SK-N-SH treated with all-trans-retinoic acid at 6 μM for 48 hours (cell line): ENCODE measurements around the gene TMEM161A.

Experiments
- ATAC-seq: fragments of 200-7000 bp; cut with Tn5 transposase; 3 replicates; pipeline ENCODE4 v1.9.1; 2020; ENCODE audit warnings: mild to moderate bottlenecking, moderate library complexity
- BACH2 ChIP-seq: fragments of 250-450 bp; sonication (Bioruptor Pico); IDR thresholded peaks from 2 replicates; pipeline ENCODE4 v1.9.0; 2021; ENCODE audit warnings: mild to moderate bottlenecking, borderline replicate concordance
- ESRRG ChIP-seq: fragments of 250-450 bp; sonication (Bioruptor Pico); IDR thresholded peaks from 2 replicates; pipeline ENCODE4 v1.6.1; 2021; ENCODE audit warnings: mild to moderate bottlenecking
- GLIS3 ChIP-seq: fragments of 250-450 bp; sonication (Bioruptor Pico); IDR thresholded peaks from 2 replicates; pipeline ENCODE4 v1.5.0; 2020; ENCODE audit warnings: mild to moderate bottlenecking, moderate library complexity
- ISL1 ChIP-seq: fragments of 250-450 bp; sonication (Bioruptor Pico); IDR thresholded peaks from 2 replicates; pipeline ENCODE4 v2.1.2; 2022; ENCODE audit warnings: mild to moderate bottlenecking, moderate library complexity
- OSR1 ChIP-seq: fragments of 250-450 bp; sonication (Bioruptor Pico); IDR thresholded peaks from 2 replicates; pipeline ENCODE4 v1.8.0; 2022; ENCODE audit warnings: moderate library complexity, mild to moderate bottlenecking, inconsistent platforms
- PPARA ChIP-seq: fragments of 250-450 bp; sonication (Bioruptor Pico); IDR thresholded peaks from 2 replicates; pipeline ENCODE4 v1.5.0; 2020; ENCODE audit warnings: mild to moderate bottlenecking, borderline replicate concordance
- SNAI2 ChIP-seq: fragments of 250-450 bp; sonication (Bioruptor Pico); IDR thresholded peaks from 2 replicates; pipeline ENCODE4 v1.5.0; 2020; ENCODE audit warnings: mild to moderate bottlenecking, moderate library complexity
- TCF4 ChIP-seq: fragments of 250-450 bp; sonication (Bioruptor Pico); IDR thresholded peaks from 2 replicates; pipeline ENCODE4 v1.8.0; 2021; ENCODE audit warnings: mild to moderate bottlenecking, moderate library complexity, borderline replicate concordance
- TOX ChIP-seq: fragments of 250-450 bp; sonication (Bioruptor Pico); IDR thresholded peaks from 2 replicates; pipeline ENCODE4 v1.8.0; 2021; ENCODE audit warnings: mild to moderate bottlenecking, moderate library complexity, borderline replicate concordance
- ZC3H10 ChIP-seq: fragments of 250-450 bp; sonication (Bioruptor Pico); IDR thresholded peaks from 2 replicates; pipeline ENCODE4 v1.5.1; 2021; ENCODE audit warnings: mild to moderate bottlenecking, moderate library complexity
- ZFP3 ChIP-seq: fragments of 250-450 bp; sonication (Bioruptor Pico); IDR thresholded peaks from 2 replicates; pipeline ENCODE4 v1.5.0; 2020; ENCODE audit warnings: mild to moderate bottlenecking, moderate library complexity
- ZFP30 ChIP-seq: fragments of 450-650 bp; formaldehyde crosslinking; IDR thresholded peaks from 2 replicates; pipeline ENCODE4 v1.5.0; 2022; ENCODE audit warnings: mild to moderate bottlenecking, moderate library complexity
- ZNF565 ChIP-seq: fragments of 450-650 bp; formaldehyde crosslinking; conservative IDR thresholded peaks from 2 replicates; pipeline ENCODE4 v1.5.0; 2020; ENCODE audit warnings: low read depth, mild to moderate bottlenecking, moderate library complexity
- ZNF70 ChIP-seq: fragments of 450-650 bp; formaldehyde crosslinking; IDR thresholded peaks from 2 replicates; pipeline ENCODE4 v1.5.0; 2020; ENCODE audit warnings: mild to moderate bottlenecking, moderate library complexity
- ZNF8 ChIP-seq: fragments of 450-650 bp; formaldehyde crosslinking; IDR thresholded peaks from 2 replicates; pipeline ENCODE4 v1.5.0; 2020; ENCODE audit warnings: mild to moderate bottlenecking, moderate library complexity
- TF ChIP-seq, protein P1 (sequence below): fragments of 250-450 bp; sonication (Bioruptor Pico); IDR thresholded peaks from 2 replicates; pipeline ENCODE4 v1.8.0; 2021; ENCODE audit warnings: low read depth, mild to moderate bottlenecking, moderate library complexity, borderline replicate concordance
- TF ChIP-seq, protein P2 (sequence below): fragments of 250-450 bp; sonication (Bioruptor Pico); IDR thresholded peaks from 2 replicates; pipeline ENCODE4 v1.5.0; 2020; ENCODE audit warnings: mild to moderate bottlenecking, moderate library complexity
- TF ChIP-seq, protein P3 (sequence below): fragments of 250-450 bp; sonication (Bioruptor Pico); IDR thresholded peaks from 2 replicates; pipeline ENCODE4 v1.8.0; 2020; ENCODE audit warnings: mild to moderate bottlenecking, moderate library complexity, borderline replicate concordance
- TF ChIP-seq, protein P4 (sequence below): fragments of 250-450 bp; sonication (Bioruptor Pico); IDR thresholded peaks from 2 replicates; pipeline ENCODE4 v1.5.1; 2021; ENCODE audit warnings: mild to moderate bottlenecking, moderate library complexity
- TF ChIP-seq, protein P5 (sequence below): fragments of 250-450 bp; sonication (Bioruptor Pico); IDR thresholded peaks from 2 replicates; pipeline ENCODE4 v1.5.1; 2020; ENCODE audit warnings: low read depth, mild to moderate bottlenecking, moderate library complexity

Gene TMEM161A

DNA sequence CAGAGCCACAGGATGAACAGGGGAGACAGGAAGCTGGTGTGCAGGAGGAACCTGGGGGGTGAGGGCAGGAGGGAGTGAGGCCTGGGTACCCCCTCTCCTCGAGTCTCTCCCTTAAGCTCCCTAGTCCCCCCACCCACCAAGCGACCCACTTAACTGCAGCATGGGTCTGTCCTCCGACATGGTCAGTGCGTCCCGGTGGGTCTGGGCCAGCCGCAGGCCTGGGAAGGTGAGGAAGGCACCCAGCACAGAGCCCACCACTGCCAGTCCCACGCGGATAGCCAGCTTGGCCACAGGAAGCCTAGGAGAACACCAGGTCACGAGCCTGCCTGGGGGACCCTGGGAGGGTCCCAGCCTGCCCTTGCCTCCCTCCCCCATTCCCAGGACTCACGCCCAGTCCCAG is 16.9 kb downstream of the TMEM161A start (continued):
- TF ChIP-seq, protein P1, sequence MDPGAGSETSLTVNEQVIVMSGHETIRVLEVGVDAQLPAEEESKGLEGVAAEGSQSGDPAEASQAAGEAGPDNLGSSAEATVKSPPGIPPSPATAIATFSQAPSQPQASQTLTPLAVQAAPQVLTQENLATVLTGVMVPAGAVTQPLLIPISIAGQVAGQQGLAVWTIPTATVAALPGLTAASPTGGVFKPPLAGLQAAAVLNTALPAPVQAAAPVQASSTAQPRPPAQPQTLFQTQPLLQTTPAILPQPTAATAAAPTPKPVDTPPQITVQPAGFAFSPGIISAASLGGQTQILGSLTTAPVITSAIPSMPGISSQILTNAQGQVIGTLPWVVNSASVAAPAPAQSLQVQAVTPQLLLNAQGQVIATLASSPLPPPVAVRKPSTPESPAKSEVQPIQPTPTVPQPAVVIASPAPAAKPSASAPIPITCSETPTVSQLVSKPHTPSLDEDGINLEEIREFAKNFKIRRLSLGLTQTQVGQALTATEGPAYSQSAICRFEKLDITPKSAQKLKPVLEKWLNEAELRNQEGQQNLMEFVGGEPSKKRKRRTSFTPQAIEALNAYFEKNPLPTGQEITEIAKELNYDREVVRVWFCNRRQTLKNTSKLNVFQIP (CRISPR knock-in tag): no peak
- no peak for TF ChIP-seq ISL1
- no peak for TF ChIP-seq ZNF8 (CRISPR knock-in tag)
- no peak for TF ChIP-seq GLIS3 (CRISPR knock-in tag)

DNA sequence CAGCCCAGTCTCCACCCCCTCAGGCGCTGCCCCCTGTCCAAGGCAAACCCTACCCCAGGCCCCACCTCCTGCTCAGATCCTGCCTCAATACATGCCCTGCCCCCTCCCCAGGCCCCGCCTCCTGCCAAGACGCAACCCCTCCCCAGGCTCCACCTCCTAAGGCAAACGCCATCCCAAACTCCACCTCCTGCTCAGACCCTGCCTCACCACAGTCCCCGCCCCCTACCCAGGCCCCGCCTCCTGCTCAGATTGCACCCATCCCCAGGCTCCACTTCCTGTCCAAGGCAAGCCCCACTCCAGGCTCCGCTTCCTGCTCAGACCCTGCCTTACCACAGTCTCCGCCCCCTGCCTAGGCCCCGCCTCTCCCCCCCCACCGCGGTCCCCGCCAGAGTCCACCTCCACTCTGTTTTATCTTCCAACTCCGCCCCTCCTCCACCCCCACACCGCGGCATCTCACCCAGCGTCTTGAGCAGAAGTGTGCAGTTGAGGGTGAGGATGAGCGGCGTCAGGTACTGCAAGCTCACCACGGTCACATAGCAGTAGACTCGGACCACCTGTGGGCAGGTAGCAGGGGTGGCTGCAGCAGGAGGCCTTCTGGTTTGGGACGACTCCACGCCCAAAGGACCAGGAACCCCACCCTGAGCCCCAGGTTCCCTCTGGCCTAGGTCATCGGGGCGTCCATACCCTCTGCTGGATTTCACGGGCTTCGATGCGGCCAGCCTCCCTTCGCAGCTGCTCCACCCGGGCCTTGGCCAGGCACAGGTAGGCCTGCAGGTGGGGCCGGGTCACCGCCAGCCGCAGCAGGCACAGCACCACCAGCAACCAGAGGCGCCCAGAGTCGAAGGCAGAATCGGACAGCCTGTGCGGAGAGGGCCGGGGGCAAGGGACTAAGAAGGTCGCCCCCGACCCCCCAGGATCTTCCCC is 17.7 kb downstream of the TMEM161A start:
- peak; percentile 35 for ATAC-seq
- TF ChIP-seq ESRRG (CRISPR knock-in tag): no peak
- TF ChIP-seq, protein P2, sequence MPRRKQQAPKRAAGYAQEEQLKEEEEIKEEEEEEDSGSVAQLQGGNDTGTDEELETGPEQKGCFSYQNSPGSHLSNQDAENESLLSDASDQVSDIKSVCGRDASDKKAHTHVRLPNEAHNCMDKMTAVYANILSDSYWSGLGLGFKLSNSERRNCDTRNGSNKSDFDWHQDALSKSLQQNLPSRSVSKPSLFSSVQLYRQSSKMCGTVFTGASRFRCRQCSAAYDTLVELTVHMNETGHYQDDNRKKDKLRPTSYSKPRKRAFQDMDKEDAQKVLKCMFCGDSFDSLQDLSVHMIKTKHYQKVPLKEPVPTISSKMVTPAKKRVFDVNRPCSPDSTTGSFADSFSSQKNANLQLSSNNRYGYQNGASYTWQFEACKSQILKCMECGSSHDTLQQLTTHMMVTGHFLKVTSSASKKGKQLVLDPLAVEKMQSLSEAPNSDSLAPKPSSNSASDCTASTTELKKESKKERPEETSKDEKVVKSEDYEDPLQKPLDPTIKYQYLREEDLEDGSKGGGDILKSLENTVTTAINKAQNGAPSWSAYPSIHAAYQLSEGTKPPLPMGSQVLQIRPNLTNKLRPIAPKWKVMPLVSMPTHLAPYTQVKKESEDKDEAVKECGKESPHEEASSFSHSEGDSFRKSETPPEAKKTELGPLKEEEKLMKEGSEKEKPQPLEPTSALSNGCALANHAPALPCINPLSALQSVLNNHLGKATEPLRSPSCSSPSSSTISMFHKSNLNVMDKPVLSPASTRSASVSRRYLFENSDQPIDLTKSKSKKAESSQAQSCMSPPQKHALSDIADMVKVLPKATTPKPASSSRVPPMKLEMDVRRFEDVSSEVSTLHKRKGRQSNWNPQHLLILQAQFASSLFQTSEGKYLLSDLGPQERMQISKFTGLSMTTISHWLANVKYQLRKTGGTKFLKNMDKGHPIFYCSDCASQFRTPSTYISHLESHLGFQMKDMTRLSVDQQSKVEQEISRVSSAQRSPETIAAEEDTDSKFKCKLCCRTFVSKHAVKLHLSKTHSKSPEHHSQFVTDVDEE (CRISPR knock-in tag): no peak
- no peak for TF ChIP-seq SNAI2 (CRISPR knock-in tag)
- TF ChIP-seq ZFP30 (CRISPR knock-in tag): no peak

DNA sequence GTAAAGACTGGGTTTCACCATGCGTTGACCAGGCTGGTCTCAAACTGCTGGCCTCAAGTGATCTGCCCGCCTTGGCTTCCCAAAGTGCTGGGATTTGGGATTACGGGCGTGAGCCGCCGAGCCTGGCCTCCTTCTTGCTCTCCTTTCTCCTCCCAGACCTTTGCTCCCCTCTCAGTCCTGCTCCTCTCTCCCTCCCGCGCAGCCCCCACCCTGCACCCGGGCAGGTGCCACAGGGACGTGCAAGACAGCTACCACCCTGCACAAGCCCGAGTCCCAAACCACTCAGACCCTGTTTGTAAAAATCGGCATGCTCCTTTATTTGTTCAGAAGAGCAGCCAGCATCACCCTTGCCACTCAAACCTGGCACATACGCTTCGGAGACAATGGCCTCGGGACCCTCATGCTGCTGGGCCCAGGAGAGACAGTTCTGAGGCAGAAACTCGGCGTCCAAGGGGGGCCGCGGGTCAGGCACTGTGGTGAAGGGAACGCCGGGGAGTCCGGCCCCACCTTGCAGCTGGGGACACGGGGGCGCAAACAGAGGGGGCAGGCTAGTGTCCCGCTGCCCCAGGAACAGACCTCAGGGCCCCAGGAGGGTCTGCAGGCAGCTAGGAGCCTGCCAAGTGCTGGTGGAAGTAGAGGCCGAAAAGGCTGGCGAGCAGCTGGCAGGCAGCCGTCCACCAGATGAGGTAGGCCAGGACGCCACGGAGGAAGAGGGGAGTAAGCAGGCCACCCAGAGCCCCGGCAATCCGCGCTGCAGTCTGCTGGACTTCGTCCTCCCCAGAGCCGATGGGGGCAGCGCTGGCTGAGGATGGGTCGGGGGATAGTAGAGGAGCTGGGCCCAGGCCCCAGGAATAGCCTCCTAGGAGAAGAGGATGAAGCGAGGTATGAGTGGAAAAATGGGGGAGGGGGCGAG is 18.7 kb downstream of the TMEM161A start:
- TF ChIP-seq ESRRG (CRISPR knock-in tag): no peak
- no peak for TF ChIP-seq TOX (CRISPR knock-in tag)
- TF ChIP-seq ZNF70 (CRISPR knock-in tag): no peak
- no peak for TF ChIP-seq ZC3H10 (CRISPR knock-in tag)
- no peak for TF ChIP-seq ZNF565 (CRISPR knock-in tag)
- TF ChIP-seq ZFP30 (CRISPR knock-in tag): no peak
- no peak for TF ChIP-seq PPARA
- no peak for TF ChIP-seq ISL1
- TF ChIP-seq, protein P3, sequence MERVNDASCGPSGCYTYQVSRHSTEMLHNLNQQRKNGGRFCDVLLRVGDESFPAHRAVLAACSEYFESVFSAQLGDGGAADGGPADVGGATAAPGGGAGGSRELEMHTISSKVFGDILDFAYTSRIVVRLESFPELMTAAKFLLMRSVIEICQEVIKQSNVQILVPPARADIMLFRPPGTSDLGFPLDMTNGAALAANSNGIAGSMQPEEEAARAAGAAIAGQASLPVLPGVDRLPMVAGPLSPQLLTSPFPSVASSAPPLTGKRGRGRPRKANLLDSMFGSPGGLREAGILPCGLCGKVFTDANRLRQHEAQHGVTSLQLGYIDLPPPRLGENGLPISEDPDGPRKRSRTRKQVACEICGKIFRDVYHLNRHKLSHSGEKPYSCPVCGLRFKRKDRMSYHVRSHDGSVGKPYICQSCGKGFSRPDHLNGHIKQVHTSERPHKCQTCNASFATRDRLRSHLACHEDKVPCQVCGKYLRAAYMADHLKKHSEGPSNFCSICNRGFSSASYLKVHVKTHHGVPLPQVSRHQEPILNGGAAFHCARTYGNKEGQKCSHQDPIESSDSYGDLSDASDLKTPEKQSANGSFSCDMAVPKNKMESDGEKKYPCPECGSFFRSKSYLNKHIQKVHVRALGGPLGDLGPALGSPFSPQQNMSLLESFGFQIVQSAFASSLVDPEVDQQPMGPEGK (CRISPR knock-in tag): no peak
- TF ChIP-seq BACH2: no peak
- TF ChIP-seq, protein P4, sequence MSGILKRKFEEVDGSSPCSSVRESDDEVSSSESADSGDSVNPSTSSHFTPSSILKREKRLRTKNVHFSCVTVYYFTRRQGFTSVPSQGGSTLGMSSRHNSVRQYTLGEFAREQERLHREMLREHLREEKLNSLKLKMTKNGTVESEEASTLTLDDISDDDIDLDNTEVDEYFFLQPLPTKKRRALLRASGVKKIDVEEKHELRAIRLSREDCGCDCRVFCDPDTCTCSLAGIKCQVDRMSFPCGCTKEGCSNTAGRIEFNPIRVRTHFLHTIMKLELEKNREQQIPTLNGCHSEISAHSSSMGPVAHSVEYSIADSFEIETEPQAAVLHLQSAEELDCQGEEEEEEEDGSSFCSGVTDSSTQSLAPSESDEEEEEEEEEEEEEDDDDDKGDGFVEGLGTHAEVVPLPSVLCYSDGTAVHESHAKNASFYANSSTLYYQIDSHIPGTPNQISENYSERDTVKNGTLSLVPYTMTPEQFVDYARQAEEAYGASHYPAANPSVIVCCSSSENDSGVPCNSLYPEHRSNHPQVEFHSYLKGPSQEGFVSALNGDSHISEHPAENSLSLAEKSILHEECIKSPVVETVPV: no peak
- no peak for TF ChIP-seq TCF4 (CRISPR knock-in tag)
- TF ChIP-seq, protein P2 (CRISPR knock-in tag): no peak
- no peak for TF ChIP-seq OSR1 (CRISPR knock-in tag)
- no peak for TF ChIP-seq SNAI2 (CRISPR knock-in tag)
- no peak for TF ChIP-seq ZFP3 (CRISPR knock-in tag)
- TF ChIP-seq, protein P5, sequence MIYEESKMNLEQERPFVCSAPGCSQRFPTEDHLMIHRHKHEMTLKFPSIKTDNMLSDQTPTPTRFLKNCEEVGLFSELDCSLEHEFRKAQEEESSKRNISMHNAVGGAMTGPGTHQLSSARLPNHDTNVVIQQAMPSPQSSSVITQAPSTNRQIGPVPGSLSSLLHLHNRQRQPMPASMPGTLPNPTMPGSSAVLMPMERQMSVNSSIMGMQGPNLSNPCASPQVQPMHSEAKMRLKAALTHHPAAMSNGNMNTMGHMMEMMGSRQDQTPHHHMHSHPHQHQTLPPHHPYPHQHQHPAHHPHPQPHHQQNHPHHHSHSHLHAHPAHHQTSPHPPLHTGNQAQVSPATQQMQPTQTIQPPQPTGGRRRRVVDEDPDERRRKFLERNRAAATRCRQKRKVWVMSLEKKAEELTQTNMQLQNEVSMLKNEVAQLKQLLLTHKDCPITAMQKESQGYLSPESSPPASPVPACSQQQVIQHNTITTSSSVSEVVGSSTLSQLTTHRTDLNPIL: no peak
- TF ChIP-seq, protein P1 (CRISPR knock-in tag): no peak
- no peak for ATAC-seq
